GM21825 (cell line): ENCODE measurements around the gene RNF13.
"Not testable (repeated sequence)": the region's sequence is repeated elsewhere in the genome, so short reads cannot be mapped to it uniquely, and the experiment has no call there.

ENCODE experiments used
- ATAC-seq: cut with Tn5 transposase; IDR thresholded peaks from one replicate; pipeline ENCODE4 v1.9.1; 2021; ENCODE audit warnings: mild to moderate bottlenecking, moderate library complexity; ENCODE audit not compliant: unreplicated experiment

Gene RNF13

DNA sequence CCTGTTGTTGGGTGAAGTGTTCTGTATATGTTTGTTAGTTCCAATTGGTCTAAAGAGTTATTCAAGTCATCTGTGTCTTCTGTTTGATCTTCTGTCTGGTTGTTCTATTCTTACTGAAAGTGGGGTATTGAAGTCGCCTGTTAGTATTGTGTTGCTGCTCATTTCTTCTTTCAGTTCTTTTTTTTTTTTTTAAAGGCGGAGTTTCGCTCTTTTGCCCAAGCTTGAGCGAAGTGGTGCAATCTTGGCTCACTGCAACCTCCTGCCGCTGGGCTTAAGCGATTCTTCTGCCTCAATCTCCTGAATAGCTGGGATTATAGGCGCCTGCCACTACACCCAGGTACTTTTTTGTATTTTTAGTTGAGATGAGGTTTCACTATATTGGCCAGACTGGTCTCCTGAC lies 134.2 kb downstream of the RNF13 start:
- ATAC-seq: no peak

DNA sequence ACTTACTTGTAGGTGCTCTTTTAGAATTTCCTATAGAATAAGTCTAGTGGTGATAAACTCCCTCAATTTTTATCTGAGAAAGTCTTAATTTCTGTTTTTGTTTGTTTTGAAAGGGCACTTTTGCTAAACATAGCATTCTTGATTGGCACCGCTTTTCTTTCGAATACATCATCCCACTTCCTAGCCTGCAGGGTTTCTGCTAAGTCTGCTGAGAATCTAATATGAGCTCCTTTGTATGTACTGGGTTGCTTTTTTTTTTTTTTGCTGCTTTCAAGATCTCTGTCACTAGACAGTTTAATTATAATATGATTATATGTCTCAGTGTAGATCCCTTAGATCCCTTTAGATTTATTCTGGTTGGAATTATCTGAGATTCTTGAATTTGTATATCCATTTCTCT lies 136.2 kb downstream of the RNF13 start:
- ATAC-seq: no peak

DNA sequence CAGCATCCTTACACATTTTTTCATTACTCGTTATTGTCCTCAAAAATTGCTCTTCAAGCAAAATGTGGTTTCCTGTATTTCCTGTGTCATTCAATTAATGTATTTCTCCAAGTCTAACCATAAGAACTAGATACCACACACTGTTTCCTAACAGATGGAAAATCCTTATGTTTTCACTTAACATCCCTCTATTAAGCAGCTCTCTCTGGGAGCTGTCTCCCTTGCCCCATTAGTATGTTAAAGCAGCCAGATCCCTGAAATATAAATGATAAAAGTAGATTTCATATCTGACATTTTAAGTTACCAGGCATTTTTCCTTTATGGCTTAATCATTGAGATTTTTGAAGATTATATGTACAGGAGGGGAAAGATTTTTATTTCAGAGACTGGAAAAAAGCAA lies 141.8 kb downstream of the RNF13 start:
- no peak for ATAC-seq

DNA sequence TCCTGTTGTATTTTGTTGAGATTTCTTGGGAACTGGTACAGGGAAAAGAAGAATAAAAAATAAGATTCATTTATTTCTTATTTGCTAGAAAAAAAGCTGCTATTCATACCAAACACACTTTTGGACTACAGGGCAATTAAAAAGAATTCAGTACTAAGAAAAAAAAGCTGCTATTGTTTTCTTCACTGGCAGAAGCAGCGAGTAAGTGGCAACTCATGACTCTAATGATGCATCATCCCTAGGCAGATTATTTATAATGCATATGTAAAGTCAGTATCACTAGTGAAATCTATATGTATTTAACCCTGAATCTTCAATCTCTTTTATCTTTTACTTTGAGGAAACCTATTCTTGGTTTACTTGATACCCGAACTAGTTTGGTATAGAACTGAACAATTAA lies 142.4 kb downstream of the RNF13 start:
- ATAC-seq: no peak

DNA sequence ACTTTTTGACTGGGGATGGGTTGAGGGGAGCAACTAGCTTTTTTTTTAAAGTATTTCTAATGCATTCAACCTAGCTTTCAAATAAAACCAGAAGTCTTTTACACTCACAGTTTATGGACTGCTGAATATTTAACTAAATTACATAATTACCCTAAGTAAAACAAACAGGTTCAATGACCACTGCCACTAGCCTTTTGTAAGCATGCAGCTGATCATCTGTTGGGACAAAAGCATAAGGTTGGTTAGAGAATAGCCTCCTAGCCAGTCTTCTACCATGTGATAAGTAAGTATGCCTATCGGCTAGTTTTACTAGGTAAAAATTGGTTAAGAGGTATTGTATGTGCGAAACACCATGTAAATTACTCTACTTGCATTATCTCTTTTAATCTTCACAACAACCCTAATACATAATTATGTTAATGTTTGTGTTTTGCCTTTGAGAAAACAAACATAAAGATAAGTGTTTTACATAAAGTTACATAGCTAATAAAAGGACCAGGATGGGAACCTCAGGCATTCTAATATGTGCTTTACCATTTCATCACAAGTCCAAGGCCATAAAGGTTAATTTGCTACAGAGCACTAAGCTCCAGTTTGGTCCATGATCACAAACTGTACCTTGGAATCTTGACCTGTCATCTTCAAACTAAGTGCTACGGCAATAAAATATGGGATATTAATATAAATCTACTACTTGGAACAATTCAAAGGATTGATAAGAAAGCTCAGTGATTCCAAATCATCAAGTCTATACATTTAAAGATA lies 144.5 kb downstream of the RNF13 start:
- no peak for ATAC-seq

DNA sequence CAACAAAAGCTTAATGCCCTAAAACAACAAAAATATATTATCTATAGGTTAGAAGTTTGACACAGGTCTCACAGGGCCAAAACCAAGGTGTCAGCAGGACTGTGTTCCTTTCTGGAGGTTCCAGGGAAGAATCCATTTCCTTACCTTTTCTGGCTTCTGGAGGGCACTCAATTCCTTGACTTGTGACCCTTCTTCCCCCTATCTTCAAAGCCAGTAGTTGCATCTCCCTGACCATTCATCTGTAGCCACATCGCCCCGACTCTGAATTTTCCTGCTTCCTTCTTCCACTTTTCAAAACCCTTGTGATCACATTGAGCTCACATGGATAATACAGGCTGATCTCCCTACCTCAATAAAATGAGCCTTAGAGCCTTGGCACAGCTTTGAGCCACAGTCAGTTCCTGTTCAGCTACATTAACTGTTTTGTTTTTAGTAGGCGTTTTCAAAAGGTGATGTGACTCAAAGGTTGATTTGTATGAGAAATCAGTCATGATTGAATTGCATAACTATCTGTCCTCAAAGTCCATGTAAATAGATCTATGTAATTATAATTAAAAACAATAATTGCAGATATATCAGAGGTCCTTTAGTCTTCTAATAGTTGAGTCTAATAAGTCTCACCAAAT lies 145.3 kb downstream of the RNF13 start:
- ATAC-seq: no peak

DNA sequence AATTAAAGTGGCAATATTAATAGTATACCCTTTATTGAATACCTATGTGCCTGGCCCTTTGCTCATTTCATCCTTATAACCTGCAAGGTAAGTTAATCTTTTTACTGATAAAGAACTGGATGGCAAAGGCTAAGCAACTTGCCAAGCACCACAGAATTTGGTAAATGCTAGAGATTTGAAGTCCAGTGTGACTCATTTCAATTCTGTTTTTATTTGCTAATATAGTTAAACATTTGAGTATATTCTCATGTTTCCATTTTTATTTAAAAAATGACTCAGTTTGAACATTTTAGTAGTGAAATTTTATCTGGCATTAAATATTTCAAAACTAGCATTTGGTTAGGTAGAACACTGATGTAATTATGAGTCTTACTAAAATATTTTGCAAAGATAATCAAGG lies 146.4 kb downstream of the RNF13 start:
- ATAC-seq: no peak

DNA sequence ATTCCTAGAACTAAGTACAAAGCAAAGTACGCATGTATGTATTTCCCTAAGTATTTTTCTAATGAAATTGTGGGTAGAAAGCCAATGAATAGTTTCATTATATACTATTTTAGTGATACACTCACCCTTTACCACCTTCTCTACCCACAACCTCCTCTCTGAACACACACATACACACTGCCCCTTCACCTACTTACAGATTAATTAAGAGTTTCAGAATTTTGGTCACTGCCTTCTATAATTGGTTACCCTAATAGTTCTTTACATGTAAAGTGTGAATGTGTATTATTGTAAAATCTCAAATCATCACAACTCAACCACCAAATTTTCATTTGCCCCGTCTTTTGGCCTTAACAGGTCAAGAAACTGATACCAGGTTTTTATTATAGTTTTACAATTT lies 150.5 kb downstream of the RNF13 start:
- no peak for ATAC-seq

DNA sequence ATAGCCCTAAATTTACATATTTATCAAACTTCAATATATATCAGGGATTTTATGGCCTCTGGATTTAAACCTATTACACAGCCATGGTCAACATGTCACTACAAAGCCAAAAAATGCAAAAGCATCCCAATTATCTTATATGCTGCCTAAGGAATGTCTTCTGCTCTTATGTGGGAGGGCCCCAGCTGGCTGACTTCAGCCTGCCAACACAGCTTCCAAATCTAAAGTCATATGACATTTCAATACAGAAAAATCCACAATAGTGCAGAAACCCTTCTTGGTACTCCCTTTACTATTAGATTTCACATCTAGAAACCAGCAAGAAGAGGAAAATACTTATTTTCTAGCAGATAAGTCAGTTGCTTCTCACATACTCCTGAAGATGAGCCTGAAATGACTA lies 151.3 kb downstream of the RNF13 start:
- ATAC-seq: no peak

DNA sequence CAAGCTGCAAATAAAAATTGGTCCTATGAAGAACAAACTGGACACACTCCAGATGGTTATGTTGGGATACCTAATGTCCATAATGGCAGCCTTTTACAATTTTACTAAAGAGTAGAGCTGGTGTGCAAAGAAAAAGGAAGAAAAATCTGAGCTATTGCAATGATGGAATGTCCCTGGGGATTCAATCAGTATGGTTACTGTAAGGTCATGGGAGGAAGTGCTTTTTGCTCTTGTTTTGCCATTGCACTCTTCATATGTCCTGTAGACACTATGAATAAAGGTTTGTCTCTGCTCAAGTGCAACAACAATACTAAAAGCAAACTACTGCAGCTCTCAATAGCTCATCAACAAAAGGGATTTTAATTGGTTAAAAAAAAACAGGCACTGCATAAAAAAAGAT lies 152.3 kb downstream of the RNF13 start:
- no peak for ATAC-seq

DNA sequence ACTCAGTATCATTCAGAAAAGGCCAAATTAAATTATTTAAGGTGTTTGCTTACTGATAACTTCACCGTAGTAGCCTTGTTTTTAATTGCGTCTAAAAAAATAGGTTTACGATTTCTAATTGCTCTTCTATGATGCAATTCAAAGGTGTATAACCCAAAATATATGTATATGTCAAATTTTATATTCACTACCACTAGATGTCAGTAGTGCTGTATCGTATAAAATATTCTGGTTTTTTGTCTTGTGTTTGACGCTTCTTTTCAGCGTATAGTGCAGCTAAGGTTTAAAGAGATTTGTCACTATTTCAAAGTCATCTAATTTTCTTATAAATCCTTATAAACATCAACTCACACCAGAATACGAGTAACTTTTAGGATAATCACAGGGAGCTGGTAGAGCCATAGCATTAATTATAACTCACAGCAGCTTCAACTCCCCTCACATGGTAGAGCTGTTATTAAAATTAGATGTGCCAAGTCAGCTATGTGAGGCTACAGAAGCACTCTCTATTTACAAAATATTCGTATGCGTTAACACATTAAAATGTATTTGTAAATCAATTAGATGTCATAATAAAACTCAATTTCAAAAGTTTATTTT lies 154.2 kb downstream of the RNF13 start:
- no peak for ATAC-seq

DNA sequence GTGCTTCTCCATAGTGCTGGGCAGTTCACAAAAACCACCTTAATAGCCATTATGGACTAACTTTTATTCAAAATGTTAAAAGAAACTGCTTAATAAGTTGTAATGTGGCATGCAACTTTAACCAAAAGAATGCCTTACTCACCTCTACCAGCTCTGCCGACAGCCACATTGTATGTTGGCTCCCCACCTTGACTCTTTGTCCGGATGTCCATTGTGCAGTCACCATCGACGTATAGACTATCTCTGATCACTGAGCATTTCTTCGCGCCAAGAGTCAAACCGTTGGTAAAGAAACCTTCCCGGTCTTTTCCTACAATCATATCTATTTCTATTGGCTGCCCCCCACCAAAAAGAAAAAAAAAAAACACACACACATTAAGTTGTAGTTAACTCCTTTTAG lies 155.2 kb downstream of the RNF13 start:
- ATAC-seq: no peak

DNA sequence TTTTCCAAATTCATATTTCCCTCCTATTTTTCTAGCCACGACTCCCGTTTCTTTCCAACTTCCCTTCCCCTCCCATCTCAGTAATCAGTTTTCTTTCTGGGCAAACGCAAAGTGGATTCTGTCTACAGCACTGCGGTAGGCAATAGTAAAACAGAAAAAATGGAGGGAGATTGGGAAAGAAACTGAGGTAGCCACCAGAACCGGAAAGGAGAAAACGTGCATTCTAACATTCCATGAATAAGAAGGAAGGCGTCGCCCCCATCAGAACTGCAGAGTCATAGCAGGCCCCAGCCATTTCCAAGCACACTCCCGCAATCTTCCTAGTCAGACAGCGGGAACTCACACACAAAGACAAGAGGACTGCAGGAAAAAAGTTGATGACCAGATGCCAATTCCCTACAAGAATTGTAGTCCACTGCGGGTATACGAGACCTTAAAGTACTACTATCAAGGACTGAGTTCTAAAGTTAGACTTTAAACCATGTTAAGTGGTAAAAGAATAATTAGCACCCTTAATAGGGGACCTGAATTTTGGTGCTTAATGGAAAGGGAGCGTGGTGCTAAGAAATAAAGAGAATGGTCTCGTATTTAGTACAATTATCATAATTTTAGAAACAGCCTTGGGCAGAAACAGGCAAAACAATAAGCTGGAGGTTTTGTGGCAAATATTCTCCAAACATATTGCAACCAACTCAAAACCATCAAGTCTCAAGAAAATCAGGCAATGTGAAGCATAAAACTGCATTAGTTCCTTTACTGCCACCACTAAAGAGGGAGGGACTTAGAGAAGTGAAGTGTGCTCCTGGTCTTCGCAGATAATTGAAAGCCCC lies 156.3 kb downstream of the RNF13 start:
- ATAC-seq: no peak

DNA sequence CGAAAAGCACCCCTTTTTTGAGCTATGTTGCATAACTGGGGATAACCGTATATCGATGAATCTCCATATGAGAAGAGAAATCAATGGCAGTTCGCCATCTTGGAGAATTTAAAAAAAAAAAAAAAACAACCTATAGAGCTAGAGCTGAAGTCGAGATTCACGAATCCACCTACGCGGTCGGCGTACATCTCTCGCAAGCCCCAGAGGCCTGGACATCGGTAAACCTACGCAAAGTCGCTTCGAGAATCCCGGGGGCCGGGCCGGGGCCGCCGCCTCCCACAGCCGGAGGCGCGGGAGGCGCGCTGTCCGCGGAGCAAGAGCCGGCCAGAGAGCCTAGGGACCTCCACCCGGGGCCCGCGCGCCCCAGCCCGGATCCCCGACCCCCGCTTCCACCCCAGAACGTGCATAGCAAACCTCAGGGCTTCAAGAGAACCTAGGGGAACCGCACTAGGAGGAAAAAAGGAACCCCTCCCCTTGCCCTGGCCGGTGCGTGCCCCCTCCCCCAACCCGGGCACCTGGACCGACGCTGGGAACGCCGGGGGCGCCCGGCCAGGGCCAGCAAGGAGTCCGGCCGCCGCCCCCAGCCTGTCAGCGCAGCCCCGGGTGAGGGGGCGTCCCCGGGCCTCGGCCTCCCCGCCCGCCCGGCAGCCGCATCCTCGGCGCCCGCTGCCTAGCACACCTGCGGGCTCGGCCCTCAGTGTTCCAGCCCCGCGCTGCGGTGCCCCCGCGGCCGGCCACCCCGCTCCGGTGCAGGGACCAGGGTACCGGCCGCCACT lies 157.1 kb downstream of the RNF13 start:
- ATAC-seq: peak; percentile 74

DNA sequence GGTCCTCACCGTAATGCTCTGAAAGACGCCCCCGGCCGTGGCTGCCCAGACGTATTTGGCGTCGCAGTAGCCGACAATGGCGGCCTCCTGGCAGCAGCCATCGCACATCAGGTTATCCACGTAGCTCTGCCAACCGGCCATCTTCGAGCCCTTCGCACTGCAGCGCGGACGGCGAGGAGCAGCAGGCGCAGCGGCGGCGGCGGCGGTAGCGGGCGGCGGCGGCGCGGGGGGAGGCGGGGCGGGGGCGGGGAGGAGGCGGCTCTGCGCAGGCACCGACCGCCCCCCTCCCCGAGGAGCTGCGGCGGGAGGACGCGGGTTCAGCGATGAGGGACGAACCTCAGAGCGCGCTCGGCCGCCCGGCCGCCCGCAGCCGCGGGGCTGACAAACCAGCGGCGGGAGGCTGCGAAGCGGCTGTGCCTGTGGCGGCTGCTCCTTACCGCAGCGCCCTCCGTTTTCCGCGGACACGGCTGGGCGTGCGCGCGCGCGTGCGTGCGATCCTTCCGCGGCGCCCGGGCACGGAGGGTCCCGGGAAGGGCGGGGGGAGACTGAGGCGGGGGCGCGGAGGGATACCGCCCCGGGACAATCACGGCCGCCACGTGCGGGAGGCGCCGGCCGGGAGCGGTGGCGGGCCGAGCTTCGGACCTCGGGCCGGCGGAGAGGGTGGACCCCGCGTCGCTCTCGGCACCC lies 157.8 kb downstream of the RNF13 start, which contains the start of gene PFN2:
Gene PFN2, minus strand, starts transcription at position 180 of the 687 bp plus-strand sequence. Its CDS starts 39 bp downstream, at position 141.
- peak; percentile 39 for ATAC-seq

DNA sequence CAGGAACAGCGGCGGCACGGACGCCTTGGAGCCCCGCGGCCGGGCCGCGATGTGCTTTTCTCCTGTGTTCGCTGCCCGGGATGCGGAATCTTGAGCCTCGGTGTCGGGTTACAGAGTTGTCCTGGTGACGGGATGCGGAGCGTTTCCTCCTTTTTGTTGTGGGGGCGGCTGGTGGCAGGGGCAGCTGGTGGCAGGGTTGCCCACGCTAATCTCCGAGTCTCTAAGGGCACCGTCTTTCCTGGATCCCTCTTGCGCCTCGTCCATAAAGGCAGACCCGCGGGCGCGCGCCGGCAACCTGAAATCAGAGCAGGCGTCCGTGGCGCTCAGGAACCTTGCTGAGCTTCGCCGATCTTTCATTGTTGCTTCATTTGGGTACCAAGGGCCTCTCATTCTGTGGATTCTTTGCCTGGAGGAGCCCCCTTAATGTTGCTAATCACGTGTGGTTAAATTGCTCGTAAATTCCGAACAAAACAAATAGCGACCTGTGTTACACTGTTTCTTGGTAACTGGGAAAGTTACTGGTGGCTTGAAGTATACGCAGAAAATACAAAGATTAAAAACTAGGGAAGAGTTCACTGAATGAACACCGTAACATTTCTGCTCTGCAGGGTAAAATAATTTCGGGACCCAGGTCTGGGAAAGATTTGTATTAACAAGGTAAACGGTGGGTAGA lies 158.5 kb downstream of the RNF13 start:
- peak; percentile 18 for ATAC-seq

DNA sequence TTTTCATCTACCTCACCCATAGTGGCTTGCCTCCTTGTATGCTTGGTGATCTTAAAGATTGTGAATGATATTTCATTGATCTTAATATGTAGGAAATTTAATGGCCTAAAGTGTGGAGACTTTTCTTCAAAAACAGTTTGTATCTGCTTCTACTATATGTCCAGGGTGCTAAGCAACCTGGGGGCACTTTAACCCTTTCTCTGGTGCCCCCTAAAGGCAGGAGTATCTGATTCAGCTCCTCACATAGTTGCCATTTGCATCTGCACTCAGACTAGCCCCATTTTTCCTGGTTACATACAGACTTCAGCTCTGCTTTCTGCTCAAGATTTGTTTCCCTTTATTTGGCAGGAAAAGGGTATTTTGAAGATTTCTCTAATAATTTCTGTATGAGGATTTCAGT lies 162.9 kb downstream of the RNF13 start:
- no peak for ATAC-seq

DNA sequence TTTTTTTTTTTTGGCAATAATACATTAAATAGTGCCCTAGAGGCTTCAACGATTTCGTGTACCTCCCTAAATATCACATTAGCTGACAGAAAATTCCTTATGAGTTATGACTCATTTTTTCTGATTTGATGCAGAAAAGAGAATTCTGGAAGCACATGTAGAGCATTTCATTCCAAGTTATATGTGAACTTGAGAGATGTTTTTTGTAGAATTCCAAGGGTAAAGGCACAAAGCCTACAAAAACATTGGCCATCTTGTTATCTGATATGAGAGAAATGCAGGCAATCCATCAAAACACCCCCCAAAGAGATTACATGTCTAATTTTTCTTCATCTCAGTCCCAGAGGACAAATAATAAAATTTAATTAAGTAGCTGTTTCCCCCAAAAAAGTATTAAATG lies 164.4 kb downstream of the RNF13 start:
- ATAC-seq: no peak

DNA sequence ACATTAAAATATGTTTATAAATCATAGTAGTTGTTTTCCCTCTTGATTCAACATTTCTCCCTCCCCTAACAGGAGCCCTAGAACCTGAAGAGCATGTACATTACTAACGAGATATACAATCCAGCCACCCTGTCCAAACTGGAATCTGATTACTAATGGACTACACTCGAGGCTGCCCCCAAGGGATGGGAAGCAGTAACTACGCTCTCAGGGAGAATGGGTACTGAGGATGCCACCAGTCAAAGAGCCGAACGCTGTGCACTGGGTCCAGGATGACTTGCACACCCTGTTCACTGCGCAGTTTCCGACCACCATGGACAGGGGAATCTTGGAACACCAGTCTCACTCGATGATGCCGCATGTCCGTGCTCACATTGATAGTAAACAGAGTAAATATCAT lies 169.0 kb downstream of the RNF13 start:
- not testable (repeated sequence) for ATAC-seq
